HepG2 (cell line): ENCODE measurements around the gene TTC28.

Experiments used
- GABPA ChIP-seq, 2 experiments: IDR thresholded peaks; 2 replicates each; pipeline ENCODE4 v1.6.1; 2011 to 2016; ENCODE audit warnings: low read depth in 2 of 2, low read length in 1 of 2, missing biosample characterization in 1 of 2, missing genetic modification characterization in 1 of 2
- NFYB ChIP-seq: sonication (generic); formaldehyde crosslinking; IDR thresholded peaks from 2 replicates; pipeline ENCODE4 v1.4.0; 2020; ENCODE audit warnings: missing genetic modification reagents
- POLR2G ChIP-seq: fragments of 200-400 bp; formaldehyde crosslinking; IDR thresholded peaks from 2 replicates; pipeline ENCODE4 v1.6.1; 2018; ENCODE audit warnings: mild to moderate bottlenecking, low read depth, low read length, moderate library complexity
- SMAD3 ChIP-seq: sonication (generic); formaldehyde crosslinking; IDR thresholded peaks from 2 replicates; pipeline ENCODE4 v1.4.0; 2020; ENCODE audit warnings: missing genetic modification reagents
- TBP ChIP-seq: sonication (generic); formaldehyde crosslinking; IDR thresholded peaks from 2 replicates; pipeline ENCODE4 v1.5.0; 2020; ENCODE audit warnings: missing genetic modification reagents
- ZFX ChIP-seq: sonication (generic); formaldehyde crosslinking; IDR thresholded peaks from 2 replicates; pipeline ENCODE4 v1.4.0; 2020; ENCODE audit warnings: mild to moderate bottlenecking, low read depth, missing genetic modification reagents, moderate library complexity
- ZNF530 ChIP-seq: sonication (generic); formaldehyde crosslinking; IDR thresholded peaks from 2 replicates; pipeline ENCODE4 v1.5.0; 2020; ENCODE audit warnings: low read depth, mild to moderate bottlenecking, missing genetic modification reagents
- ZNF550 ChIP-seq: sonication (generic); formaldehyde crosslinking; IDR thresholded peaks from 2 replicates; pipeline ENCODE4 v1.4.0; 2020; ENCODE audit warnings: mild to moderate bottlenecking, missing genetic modification reagents, borderline replicate concordance
- ZNF678 ChIP-seq: sonication (generic); formaldehyde crosslinking; IDR thresholded peaks from 2 replicates; pipeline ENCODE4 v1.4.0; 2020; ENCODE audit warnings: mild to moderate bottlenecking, missing genetic modification reagents
- TF ChIP-seq, protein P1 (sequence below): sonication (generic); formaldehyde crosslinking; IDR thresholded peaks from 2 replicates; pipeline ENCODE4 v1.5.0; 2020; ENCODE audit warnings: mild to moderate bottlenecking, missing genetic modification reagents, moderate library complexity
- TF ChIP-seq, protein P2 (sequence below): sonication (generic); formaldehyde crosslinking; IDR thresholded peaks from 2 replicates; pipeline ENCODE4 v1.8.1; 2023; ENCODE audit warnings: mild to moderate bottlenecking, missing genetic modification reagents

DNA sequence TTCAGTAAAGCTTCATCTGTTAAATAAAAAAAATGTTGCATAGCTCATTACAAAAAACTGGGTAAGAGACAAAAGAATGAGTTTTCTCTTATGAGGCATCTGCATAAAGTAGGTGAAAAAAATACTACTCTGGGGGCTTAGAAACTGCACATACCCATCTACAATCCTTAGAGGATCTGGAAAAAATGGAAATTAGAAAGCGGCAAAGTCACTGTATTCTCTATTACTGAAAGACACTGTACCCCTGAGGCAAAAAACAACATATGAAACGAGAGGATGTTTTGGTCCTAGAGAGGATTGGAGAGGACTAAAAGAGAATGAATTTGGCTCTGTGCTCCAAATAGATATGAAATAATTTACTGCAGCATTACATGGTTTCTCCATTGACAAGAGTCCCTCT lies 553.8 kb downstream of the TTC28 start:
- TF ChIP-seq ZNF678 (CRISPR knock-in tag) (no peak), TBP (CRISPR knock-in tag) (no peak), SMAD3 (CRISPR knock-in tag) (no peak), ZNF550 (CRISPR knock-in tag) (no peak), NFYB (CRISPR knock-in tag) (no peak), POLR2G (no peak), GABPA (IDR thresholded peaks at IDR 0.05; ENCODE audit: low read depth, low read length) (no peak), GABPA (CRISPR knock-in tag; IDR thresholded peaks at IDR 0.05; ENCODE audit: low read depth) (no peak), ZNF530 (CRISPR knock-in tag) (no peak), ZFX (CRISPR knock-in tag) (no peak)
- TF ChIP-seq, protein P1, sequence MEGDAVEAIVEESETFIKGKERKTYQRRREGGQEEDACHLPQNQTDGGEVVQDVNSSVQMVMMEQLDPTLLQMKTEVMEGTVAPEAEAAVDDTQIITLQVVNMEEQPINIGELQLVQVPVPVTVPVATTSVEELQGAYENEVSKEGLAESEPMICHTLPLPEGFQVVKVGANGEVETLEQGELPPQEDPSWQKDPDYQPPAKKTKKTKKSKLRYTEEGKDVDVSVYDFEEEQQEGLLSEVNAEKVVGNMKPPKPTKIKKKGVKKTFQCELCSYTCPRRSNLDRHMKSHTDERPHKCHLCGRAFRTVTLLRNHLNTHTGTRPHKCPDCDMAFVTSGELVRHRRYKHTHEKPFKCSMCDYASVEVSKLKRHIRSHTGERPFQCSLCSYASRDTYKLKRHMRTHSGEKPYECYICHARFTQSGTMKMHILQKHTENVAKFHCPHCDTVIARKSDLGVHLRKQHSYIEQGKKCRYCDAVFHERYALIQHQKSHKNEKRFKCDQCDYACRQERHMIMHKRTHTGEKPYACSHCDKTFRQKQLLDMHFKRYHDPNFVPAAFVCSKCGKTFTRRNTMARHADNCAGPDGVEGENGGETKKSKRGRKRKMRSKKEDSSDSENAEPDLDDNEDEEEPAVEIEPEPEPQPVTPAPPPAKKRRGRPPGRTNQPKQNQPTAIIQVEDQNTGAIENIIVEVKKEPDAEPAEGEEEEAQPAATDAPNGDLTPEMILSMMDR (CRISPR knock-in tag) = no peak
- TF ChIP-seq, protein P2, sequence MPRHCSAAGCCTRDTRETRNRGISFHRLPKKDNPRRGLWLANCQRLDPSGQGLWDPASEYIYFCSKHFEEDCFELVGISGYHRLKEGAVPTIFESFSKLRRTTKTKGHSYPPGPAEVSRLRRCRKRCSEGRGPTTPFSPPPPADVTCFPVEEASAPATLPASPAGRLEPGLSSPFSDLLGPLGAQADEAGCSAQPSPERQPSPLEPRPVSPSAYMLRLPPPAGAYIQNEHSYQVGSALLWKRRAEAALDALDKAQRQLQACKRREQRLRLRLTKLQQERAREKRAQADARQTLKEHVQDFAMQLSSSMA (CRISPR knock-in tag) = no peak
